Lower leg skin (tissue), 3 donors: ENCODE measurements around the gene TCAIM.

Experiments
- POLR2A ChIP-seq, 2 donors: fragments of 450-650 bp; IDR thresholded peaks; one replicate each; pipeline ENCODE4 v1.6.1; 2016 to 2017; ENCODE audit warnings: antibody characterized with exemption in 2 of 2, mild to moderate bottlenecking in 1 of 2, moderate library complexity in 1 of 2
- TF ChIP-seq, protein P1 (sequence below), 3 donors: fragments of 450-650 bp; IDR thresholded peaks; one replicate each; pipeline ENCODE4 v1.5.1; 2016; ENCODE audit warnings: antibody characterized with exemption in 3 of 3, mild to moderate bottlenecking in 3 of 3, moderate library complexity in 2 of 3

DNA sequence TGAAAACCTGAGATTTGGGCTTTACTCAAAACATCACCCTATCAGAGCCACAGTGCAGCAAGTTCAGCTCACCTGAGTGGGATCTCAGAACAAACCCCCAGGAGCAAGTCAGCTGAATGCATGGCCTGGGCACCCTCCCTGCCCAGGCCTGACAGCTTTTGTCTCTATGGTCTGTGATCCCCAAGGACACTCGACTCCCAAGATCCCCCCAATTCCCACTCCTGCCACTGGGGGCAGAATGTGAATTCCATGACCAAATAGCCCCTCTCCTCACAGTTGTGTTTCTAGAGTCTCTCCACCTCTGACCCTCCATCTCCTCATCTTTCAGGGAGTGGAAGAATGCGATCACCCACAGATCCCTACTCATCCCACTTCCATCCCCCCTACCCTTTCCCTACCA is 80.0 kb downstream of the TCAIM start:
- TF ChIP-seq, protein P1, sequence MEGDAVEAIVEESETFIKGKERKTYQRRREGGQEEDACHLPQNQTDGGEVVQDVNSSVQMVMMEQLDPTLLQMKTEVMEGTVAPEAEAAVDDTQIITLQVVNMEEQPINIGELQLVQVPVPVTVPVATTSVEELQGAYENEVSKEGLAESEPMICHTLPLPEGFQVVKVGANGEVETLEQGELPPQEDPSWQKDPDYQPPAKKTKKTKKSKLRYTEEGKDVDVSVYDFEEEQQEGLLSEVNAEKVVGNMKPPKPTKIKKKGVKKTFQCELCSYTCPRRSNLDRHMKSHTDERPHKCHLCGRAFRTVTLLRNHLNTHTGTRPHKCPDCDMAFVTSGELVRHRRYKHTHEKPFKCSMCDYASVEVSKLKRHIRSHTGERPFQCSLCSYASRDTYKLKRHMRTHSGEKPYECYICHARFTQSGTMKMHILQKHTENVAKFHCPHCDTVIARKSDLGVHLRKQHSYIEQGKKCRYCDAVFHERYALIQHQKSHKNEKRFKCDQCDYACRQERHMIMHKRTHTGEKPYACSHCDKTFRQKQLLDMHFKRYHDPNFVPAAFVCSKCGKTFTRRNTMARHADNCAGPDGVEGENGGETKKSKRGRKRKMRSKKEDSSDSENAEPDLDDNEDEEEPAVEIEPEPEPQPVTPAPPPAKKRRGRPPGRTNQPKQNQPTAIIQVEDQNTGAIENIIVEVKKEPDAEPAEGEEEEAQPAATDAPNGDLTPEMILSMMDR (IDR thresholded peaks at IDR 0.05), result no peak
- TF ChIP-seq POLR2A (IDR thresholded peaks at IDR 0.05), result no peak
